ENCODE measurements around the gene MBNL1.

GRCh38 chr3:152480282-152480953 is 211.7 kb downstream of the MBNL1 start:
- TF ChIP-seq CTCF (conservative IDR thresholded peaks at IDR 0.05; ENCODE audit: low read depth, low read length) (no peak), EZH2 (IDR thresholded peaks at IDR 0.05; ENCODE audit: borderline replicate concordance, low read depth, low read length, poor library complexity, severe bottlenecking) (no peak)
